NT2/D1 (cell line): Measurements from ENCODE around the gene TDRD6.
"Not testable (repeated sequence)": the region's sequence is repeated elsewhere in the genome, so short reads cannot be mapped to it uniquely, and the experiment has no call there.

ENCODE experiments used
- DNase-seq: peaks from one replicate; pipeline ENCODE4 v3.0.0-alpha.2; 2011; ENCODE audit warnings: low read depth, low spot score
- H3K27me3 ChIP-seq: 2 replicates; pipeline ENCODE4 v1.6.0; 2011; ENCODE audit warnings: mild to moderate bottlenecking; ENCODE audit not compliant: insufficient read length, insufficient read depth
- H3K36me3 ChIP-seq: 2 replicates; pipeline ENCODE4 v1.6.1; 2011; ENCODE audit warnings: mild to moderate bottlenecking, low read length, mixed read lengths; ENCODE audit not compliant: insufficient read depth, insufficient read length
- H3K4me1 ChIP-seq: 2 replicates; pipeline ENCODE4 v1.5.1; 2011; ENCODE audit not compliant: insufficient read depth, insufficient read length
- H3K4me3 ChIP-seq: 2 replicates; pipeline ENCODE4 v1.5.1; 2011; ENCODE audit warnings: low read depth; ENCODE audit not compliant: insufficient read length
- H3K9ac ChIP-seq: 2 replicates; pipeline ENCODE4 v1.6.0; 2011; ENCODE audit warnings: low read depth; ENCODE audit not compliant: insufficient read length
- H3K9me3 ChIP-seq: 2 replicates; pipeline ENCODE4 v1.5.1; 2011; ENCODE audit warnings: mild to moderate bottlenecking, low read length; ENCODE audit not compliant: insufficient read depth
- SUZ12 ChIP-seq: IDR thresholded peaks from 2 replicates; pipeline ENCODE4 v1.6.1; 2011; ENCODE audit not compliant: insufficient read length, insufficient read depth; ENCODE audit errors: extremely low read depth
- YY1 ChIP-seq: IDR thresholded peaks from 2 replicates; pipeline ENCODE4 v1.6.1; 2011; ENCODE audit not compliant: insufficient read length, insufficient read depth
- ZNF274 ChIP-seq: IDR thresholded peaks from 2 replicates; pipeline ENCODE4 v1.6.1; 2011; ENCODE audit warnings: mild to moderate bottlenecking, low read depth, low read length

TDRD6 gene, protein sequence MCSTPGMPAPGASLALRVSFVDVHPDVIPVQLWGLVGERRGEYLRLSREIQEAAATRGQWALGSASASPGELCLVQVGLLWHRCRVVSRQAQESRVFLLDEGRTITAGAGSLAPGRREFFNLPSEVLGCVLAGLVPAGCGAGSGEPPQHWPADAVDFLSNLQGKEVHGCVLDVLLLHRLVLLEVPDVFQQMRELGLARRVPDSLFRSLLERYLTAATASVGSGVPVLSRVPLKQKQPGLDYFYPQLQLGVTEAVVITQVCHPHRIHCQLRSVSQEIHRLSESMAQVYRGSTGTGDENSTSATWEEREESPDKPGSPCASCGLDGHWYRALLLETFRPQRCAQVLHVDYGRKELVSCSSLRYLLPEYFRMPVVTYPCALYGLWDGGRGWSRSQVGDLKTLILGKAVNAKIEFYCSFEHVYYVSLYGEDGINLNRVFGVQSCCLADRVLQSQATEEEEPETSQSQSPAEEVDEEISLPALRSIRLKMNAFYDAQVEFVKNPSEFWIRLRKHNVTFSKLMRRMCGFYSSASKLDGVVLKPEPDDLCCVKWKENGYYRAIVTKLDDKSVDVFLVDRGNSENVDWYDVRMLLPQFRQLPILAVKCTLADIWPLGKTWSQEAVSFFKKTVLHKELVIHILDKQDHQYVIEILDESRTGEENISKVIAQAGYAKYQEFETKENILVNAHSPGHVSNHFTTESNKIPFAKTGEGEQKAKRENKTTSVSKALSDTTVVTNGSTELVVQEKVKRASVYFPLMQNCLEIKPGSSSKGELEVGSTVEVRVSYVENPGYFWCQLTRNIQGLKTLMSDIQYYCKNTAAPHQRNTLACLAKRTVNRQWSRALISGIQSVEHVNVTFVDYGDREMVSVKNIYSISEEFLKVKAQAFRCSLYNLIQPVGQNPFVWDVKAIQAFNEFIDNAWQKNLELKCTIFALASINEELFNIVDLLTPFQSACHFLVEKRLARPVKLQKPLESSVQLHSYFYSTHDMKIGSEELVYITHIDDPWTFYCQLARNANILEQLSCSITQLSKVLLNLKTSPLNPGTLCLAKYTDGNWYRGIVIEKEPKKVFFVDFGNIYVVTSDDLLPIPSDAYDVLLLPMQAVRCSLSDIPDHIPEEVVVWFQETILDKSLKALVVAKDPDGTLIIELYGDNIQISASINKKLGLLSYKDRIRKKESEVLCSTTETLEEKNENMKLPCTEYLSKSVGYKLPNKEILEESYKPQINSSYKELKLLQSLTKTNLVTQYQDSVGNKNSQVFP (N-terminal part only)

DNA sequence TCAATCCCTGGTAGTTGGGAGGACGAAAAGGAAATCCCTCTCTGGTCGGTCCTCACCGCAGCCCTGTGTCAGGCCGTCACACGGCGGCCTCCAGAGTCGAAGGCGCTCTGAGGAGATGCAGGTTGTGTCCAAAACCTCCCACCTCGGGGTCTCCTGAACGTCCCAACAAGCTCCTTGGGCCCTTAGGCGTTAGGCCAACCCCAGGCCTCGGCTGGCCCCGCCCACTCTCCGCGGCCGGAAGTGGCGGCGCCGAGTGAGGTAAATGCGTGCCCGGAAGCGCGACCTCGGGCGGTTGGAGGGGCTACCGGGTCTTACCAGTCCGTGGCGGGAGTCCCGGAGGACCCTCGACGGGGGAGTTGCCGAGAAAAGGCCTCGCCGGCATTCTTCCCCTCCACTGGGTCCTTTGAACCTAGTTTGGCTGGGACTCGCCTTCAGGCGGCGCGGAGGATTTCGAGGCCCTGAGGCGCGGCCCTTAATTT, at the start of gene TDRD6:
TSS of gene TDRD6 (plus strand) at position 267 of the 479 bp plus-strand sequence. CDS start 244 bp downstream, outside the sequence.
- Histone ChIP-seq H3K27me3 (no peaks in the 10 kb centered on the region), H3K4me3 (no peak within 1 kb of the TSS), H3K9me3 (no peaks in the 10 kb centered on the region), H3K4me1 (no peaks in the 10 kb centered on the region), H3K36me3 (no peaks in the 10 kb centered on the region), H3K9ac (no peak within 1 kb of the TSS)
- TF ChIP-seq ZNF274 (no peak), SUZ12 (no peak), YY1 (no peak)
- DNase-seq = no peak

DNA sequence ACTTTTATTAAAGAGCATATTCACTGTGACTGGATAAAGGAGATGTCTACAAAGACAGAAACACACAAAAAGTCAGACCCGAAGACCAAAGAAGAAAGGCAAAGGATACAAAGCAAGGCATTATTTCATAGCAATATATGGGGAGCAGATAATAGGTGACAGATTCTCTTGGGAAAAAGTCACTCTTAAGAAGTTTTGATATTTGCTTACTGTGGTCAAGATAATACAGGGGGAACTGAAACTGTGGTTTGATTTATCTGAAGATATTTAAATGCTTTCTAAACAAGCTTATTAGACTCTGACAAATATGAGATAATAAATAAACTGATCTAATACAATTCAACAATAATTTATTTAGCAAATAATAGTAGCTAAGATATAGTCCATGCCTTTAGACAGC, 49.8 kb upstream of the TDRD6 start:
- H3K4me3 ChIP-seq = no peak overlapping the region
- no peaks in the 10 kb centered on the region for H3K27me3 ChIP-seq
- no peak overlapping the region for H3K9ac ChIP-seq
- DNase-seq = no peak
- no peaks in the 10 kb centered on the region for H3K9me3 ChIP-seq
- TF ChIP-seq ZNF274 = no peak
- no peak for TF ChIP-seq SUZ12
- no peak for TF ChIP-seq YY1
- peaks cover 2% of the 10 kb centered on the region for H3K4me1 ChIP-seq
- no peaks in the 10 kb centered on the region for H3K36me3 ChIP-seq

DNA sequence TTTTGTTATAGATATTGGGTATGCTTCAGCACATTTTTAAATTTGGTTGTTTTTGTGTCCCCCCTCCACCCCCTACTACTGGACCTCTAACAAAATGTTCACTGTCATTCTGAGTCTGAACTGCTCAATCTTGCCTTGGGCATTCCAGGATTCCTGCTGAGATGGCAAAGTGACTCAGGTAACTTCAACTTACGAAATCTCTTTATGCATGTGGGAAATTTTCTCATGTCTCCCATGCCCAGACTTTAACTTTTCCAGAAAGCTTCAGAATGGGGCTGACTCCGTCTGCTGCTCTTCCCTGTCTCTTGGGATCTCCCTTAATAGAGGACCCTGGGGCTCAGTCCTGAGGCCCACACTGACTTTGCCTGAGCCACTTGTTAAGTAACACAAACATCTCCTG, 49.0 kb upstream of the TDRD6 start:
- Histone ChIP-seq H3K9ac (no peak overlapping the region), H3K4me3 (no peak overlapping the region), H3K9me3 (no peaks in the 10 kb centered on the region), H3K4me1 (peaks cover 2% of the 10 kb centered on the region), H3K27me3 (no peaks in the 10 kb centered on the region), H3K36me3 (no peaks in the 10 kb centered on the region)
- no peak for DNase-seq
- TF ChIP-seq ZNF274 (no peak), YY1 (no peak), SUZ12 (no peak)

DNA sequence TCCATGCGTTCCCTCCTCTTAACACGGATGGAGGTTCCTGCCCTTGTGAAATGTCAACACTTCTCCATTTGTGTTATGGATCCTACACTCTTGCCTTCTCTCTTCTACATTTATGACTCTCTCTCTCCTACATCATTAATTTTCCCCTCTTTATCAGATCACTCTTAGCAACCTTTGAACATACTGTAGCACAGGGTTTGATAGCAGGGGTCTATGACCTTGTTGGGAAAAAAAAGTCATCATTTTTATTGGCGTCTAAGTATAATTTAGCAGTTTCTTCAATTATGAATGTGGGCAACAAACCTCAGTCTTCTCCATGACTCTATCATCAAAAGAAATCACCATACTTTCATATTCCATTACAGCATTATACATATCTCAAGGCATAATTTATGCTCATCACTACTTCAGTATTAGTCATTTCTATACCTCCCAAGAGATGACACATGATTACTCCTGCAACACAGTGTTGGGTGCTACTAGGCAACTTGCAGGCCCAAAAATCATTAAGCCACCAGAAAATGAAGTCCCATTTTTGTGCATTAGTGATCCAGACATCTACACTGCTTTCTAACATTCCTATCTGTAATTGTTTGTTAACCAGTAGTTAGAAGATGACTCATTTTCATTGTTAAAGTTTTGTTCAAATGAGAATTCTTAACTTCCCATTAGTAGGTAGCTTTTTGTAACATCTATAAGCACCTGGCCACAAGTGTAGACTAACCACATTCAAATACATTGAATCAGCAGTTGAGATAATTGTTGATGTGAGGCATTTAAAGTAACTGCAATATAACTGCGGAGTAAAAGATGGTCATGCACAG, 44.5 kb upstream of the TDRD6 start:
- no peak for TF ChIP-seq YY1
- no peak for TF ChIP-seq ZNF274
- TF ChIP-seq SUZ12 = no peak
- Histone ChIP-seq H3K4me3 (no peak overlapping the region), H3K4me1 (peaks cover 2% of the 10 kb centered on the region), H3K9me3 (no peaks in the 10 kb centered on the region), H3K9ac (no peak overlapping the region), H3K36me3 (no peaks in the 10 kb centered on the region), H3K27me3 (no peaks in the 10 kb centered on the region)
- no peak for DNase-seq

DNA sequence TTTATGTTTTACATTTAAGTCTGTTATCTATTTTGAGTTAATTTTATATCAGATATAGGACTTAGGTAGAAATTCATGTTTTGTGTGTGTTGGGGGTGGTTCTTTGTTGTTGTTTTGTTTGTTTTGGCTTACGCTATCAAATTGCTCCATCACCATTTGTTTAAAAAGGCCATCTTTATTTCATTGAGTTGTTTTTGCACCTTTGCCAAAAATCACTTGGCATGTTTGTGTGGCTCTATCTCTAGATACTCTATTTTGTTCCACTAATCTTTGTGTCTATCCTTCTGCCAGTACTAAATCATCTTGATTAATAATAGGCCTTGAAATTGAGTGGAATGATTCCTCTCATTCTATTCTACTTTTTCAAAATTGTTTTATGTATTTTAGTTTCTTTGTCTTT, 42.4 kb upstream of the TDRD6 start:
- no peak overlapping the region for H3K4me3 ChIP-seq
- TF ChIP-seq ZNF274 = no peak
- no peak for TF ChIP-seq SUZ12
- TF ChIP-seq YY1 = no peak
- H3K9me3 ChIP-seq = no peaks in the 10 kb centered on the region
- H3K36me3 ChIP-seq = no peaks in the 10 kb centered on the region
- no peaks in the 10 kb centered on the region for H3K4me1 ChIP-seq
- H3K9ac ChIP-seq = no peak overlapping the region
- DNase-seq = no peak
- no peaks in the 10 kb centered on the region for H3K27me3 ChIP-seq

DNA sequence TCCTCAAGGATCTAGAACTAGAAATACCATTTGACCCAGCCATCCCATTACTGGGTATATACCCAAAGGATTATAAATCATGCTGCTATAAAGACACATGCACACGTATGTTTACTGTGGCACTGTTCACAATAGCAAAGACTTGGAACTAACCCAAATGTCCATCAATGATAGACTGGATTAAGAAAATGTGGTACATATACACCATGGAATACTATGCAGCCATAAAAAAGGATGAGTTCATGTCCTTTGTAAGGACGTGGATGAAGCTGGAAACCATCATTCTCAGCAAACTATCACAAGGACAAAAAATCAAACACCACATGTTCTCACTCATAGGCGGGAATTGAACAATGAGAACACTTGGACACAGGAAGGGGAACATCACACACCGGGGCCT, 39.6 kb upstream of the TDRD6 start:
- H3K9ac ChIP-seq, H3K36me3 ChIP-seq, H3K4me1 ChIP-seq, H3K4me3 ChIP-seq, H3K9me3 ChIP-seq, H3K27me3 ChIP-seq, DNase-seq: not testable (repeated sequence)
